Endodermal cell (in vitro differentiated cells): ENCODE data around the gene SHC2. TPM values are rescaled to one million over a fixed set of nuclear protein-coding genes. Genes with fewer than 3 reads are reported as not detected.
"Not testable (repeated sequence)": the region's sequence is repeated elsewhere in the genome, so short reads cannot be mapped to it uniquely, and the experiment has no call there.

Experiments
- DNase-seq: peaks from one replicate; pipeline ENCODE4 v3.0.0-alpha.2; 2017
- H3K27ac ChIP-seq: 2 replicates; pipeline ENCODE4 v1.5.1; 2013; ENCODE audit warnings: mild to moderate bottlenecking, low read depth, low read length, moderate library complexity
- H3K27me3 ChIP-seq: 2 replicates; pipeline ENCODE4 v1.6.1; 2013; ENCODE audit warnings: mild to moderate bottlenecking, low read length, moderate library complexity; ENCODE audit not compliant: insufficient read depth, control insufficient read depth, poor library complexity, severe bottlenecking
- H3K36me3 ChIP-seq: 2 replicates; pipeline ENCODE4 v1.7.0; 2013; ENCODE audit warnings: mild to moderate bottlenecking, low read length, moderate library complexity; ENCODE audit not compliant: control insufficient read depth, insufficient read depth
- H3K4me1 ChIP-seq: one replicate; pipeline ENCODE4 v1.7.0; 2013; ENCODE audit warnings: low read length; ENCODE audit not compliant: control insufficient read depth, insufficient read depth
- H3K4me3 ChIP-seq: 2 replicates; pipeline ENCODE4 v1.5.1; 2013; ENCODE audit warnings: mild to moderate bottlenecking, low read length, moderate library complexity
- H3K9ac ChIP-seq: 2 replicates; pipeline ENCODE4 v1.6.1; 2013; ENCODE audit warnings: mild to moderate bottlenecking, low read length, moderate library complexity; ENCODE audit not compliant: poor library complexity, severe bottlenecking; ENCODE audit errors: extremely low read depth
- H3K9me3 ChIP-seq: 2 replicates; pipeline ENCODE4 v1.6.1; 2013; ENCODE audit warnings: mild to moderate bottlenecking, low read length, moderate library complexity; ENCODE audit not compliant: control insufficient read depth
- H3K27ac Mint-ChIP-seq: 2 replicates; pipeline ENCODE4 v1.8.0; 2020; ENCODE audit warnings: mixed read lengths
- H3K27me3 Mint-ChIP-seq: 2 replicates; pipeline ENCODE4 v1.8.0; 2021; ENCODE audit warnings: mild to moderate bottlenecking, mixed read lengths; ENCODE audit not compliant: insufficient read depth
- H3K36me3 Mint-ChIP-seq: 2 replicates; pipeline ENCODE4 v1.8.0; 2020; ENCODE audit warnings: low read depth, mixed read lengths
- H3K4me1 Mint-ChIP-seq: 2 replicates; pipeline ENCODE4 v1.8.0; 2020; ENCODE audit warnings: mixed read lengths
- H3K4me3 Mint-ChIP-seq: 2 replicates; pipeline ENCODE4 v1.8.0; 2020; ENCODE audit warnings: mild to moderate bottlenecking, moderate library complexity, mixed read lengths
- H3K9me3 Mint-ChIP-seq: 2 replicates; pipeline ENCODE4 v1.8.0; 2020; ENCODE audit warnings: mild to moderate bottlenecking, mixed read lengths
- WGBS, 2 experiments: methylation state at CpG; one replicate each; pipeline versions ENCODE4 v1.1.5 to v1.1.7; 2013; ENCODE audit warnings: missing lambda C conversion rate in 2 of 2, mixed read lengths in 1 of 2; ENCODE audit not compliant: insufficient coverage in 1 of 2, insufficient read length in 1 of 2; 5-methylcytosine and 5-hydroxymethylcytosine counted together
- total RNA-seq, 2 donors: library from RNA; stranded (reverse); fragmentation: NEBNext Ultra II Directional in 1 of 2; extraction: Animal tissue kit (Norgen Biotek cat#: 25700) in 1 of 2; gene quantifications; 2 replicates in 1 of 2; 3 replicates in 1 of 2; pipeline ENCODE4 v1.2.1, GENCODE V29; 2021
- TF ChIP-seq, protein P1 (sequence below): fragments of 200-600 bp; sonication (generic); conservative IDR thresholded peaks from 2 replicates; pipeline ENCODE4 v1.5.0; 2021; ENCODE audit warnings: antibody characterized with exemption, mild to moderate bottlenecking

Gene SHC2
- total RNA-seq, 2 donors from 2014 or later = 56.5 to 93.0 TPM

DNA sequence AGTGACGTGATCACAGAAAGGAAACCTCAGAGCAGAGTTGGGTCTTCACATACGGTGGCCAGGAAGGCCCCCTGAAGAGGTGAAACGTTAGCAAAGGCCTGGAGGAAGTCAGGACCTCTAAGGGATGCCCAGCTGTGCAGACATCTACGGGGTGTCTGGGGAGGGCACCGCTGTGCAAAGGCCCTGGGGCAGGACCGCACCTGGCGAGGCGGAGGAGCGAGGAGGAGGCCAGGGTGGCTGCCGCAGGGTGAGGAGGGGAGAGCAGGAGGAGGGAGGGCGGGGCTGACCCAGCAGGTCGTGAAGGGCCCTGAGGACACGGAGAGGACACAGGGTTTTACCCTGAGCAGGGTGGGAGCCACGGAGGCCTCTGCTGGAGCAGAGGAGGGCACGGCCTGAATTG lies 23.7 kb upstream of the SHC2 start:
- H3K4me1 ChIP-seq = no peaks in the 10 kb centered on the region
- no peaks in the 10 kb centered on the region for H3K36me3 Mint-ChIP-seq
- H3K27ac ChIP-seq = no peak overlapping the region
- H3K27me3 ChIP-seq = no peaks in the 10 kb centered on the region
- H3K4me3 ChIP-seq = no peak overlapping the region
- H3K27ac Mint-ChIP-seq = no peak overlapping the region
- DNase-seq = no peak
- H3K9me3 ChIP-seq = peaks cover 15% of the 10 kb centered on the region
- peaks cover 7% of the 10 kb centered on the region for H3K4me1 Mint-ChIP-seq
- H3K9me3 Mint-ChIP-seq = peaks cover 18% of the 10 kb centered on the region
- 75 to 80% methylated on average over 7 to 15 of the region's 15 CpGs for WGBS, 2 experiments
- H3K36me3 ChIP-seq = no peaks in the 10 kb centered on the region
- no peak overlapping the region for H3K9ac ChIP-seq
- H3K4me3 Mint-ChIP-seq = no peak overlapping the region
- TF ChIP-seq, protein P1, sequence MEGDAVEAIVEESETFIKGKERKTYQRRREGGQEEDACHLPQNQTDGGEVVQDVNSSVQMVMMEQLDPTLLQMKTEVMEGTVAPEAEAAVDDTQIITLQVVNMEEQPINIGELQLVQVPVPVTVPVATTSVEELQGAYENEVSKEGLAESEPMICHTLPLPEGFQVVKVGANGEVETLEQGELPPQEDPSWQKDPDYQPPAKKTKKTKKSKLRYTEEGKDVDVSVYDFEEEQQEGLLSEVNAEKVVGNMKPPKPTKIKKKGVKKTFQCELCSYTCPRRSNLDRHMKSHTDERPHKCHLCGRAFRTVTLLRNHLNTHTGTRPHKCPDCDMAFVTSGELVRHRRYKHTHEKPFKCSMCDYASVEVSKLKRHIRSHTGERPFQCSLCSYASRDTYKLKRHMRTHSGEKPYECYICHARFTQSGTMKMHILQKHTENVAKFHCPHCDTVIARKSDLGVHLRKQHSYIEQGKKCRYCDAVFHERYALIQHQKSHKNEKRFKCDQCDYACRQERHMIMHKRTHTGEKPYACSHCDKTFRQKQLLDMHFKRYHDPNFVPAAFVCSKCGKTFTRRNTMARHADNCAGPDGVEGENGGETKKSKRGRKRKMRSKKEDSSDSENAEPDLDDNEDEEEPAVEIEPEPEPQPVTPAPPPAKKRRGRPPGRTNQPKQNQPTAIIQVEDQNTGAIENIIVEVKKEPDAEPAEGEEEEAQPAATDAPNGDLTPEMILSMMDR = no peak
- peaks cover 24% of the 10 kb centered on the region for H3K27me3 Mint-ChIP-seq

DNA sequence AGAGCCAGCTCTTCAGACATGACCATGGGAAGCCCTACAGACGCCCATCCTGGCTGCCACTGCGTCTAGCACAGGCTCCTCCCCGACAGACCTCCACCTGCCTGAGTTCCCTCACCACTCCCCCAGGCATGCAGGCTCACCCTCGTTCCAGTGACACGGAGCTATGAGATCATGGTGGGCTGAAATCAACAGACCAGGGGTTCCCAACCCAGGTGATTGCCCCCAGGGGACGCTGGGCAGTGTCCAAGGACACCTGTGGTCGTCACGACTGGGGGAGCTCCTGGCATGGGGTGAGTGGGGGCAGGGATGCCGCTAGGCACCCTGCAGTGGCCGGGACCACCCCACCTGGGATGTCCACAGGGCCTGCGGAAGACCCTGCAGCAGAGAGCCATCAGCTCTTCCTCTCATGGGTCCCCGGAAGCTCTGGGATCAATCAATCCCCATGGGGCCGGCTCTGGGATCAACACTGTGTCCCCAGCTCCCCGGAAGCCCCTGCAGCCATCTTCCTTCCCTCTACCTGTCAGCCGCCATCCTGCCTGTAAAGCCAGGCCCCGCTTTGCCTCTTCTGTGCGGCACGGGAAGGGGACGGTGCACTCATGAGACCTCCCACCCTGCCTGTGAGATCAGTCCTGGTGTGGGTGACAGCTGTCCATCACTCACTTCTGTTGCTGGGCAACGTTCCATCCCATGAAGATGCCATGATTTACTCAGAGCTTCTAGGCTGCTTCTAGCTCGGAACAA lies 22.7 kb upstream of the SHC2 start:
- Histone ChIP-seq H3K4me3 (no peak overlapping the region), H3K9me3 (peaks cover 15% of the 10 kb centered on the region), H3K27me3 (no peaks in the 10 kb centered on the region), H3K36me3 (no peaks in the 10 kb centered on the region), H3K4me1 (no peaks in the 10 kb centered on the region), H3K9ac (no peak overlapping the region), H3K27ac (no peak overlapping the region)
- no peak for DNase-seq
- peaks cover 7% of the 10 kb centered on the region for H3K4me1 Mint-ChIP-seq
- no peaks in the 10 kb centered on the region for H3K36me3 Mint-ChIP-seq
- 80% methylated on average over 17 to 21 of the region's 21 CpGs for WGBS, 2 experiments
- TF ChIP-seq, protein P1 = no peak
- H3K4me3 Mint-ChIP-seq = no peak overlapping the region
- H3K27ac Mint-ChIP-seq = no peak overlapping the region
- peaks cover 24% of the 10 kb centered on the region for H3K27me3 Mint-ChIP-seq
- H3K9me3 Mint-ChIP-seq = peaks cover 18% of the 10 kb centered on the region

DNA sequence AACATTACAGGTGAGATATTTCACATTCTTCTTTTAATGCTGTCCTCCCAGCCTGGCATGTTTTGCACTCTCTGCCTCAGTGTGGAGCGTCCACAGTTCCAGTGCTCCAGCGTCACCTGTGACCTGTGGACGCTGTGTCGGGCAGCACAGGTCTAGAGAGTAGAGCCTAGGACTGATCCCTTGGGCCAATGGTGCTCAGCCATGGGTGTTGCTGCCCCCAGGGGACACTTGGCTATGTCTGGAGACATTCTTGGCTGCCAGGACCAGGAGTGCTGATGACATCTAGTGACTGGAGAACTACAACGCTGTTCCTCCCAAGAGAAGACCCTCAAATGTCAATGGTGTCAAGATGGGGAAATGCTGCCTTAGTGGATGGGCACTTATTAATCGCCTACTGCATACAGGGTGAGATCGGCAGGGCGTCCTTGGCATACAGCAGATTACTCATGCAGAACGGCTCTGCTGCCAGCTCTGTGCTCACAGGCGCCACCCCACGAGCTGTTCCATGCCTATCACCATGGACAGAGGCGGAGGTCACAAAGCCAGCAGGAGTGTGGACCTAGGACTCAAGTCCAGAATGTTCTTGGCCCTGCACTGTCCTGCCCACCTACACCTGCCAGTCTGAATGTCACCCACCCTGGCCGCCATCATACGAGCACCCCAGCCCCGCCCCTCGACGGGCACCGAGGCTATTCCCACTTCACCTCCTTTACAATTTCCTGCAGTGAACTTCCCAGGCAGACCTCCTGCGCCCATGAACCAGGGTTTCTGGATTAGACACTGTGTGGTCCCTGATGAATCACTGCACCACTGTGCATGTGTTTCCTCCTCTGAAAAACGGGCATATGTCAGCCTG lies 21.6 kb upstream of the SHC2 start:
- Mint-ChIP-seq H3K36me3 (no peaks in the 10 kb centered on the region), H3K4me3 (no peak overlapping the region), H3K27ac (no peak overlapping the region), H3K27me3 (peaks cover 24% of the 10 kb centered on the region), H3K9me3 (peaks cover 18% of the 10 kb centered on the region), H3K4me1 (peaks cover 7% of the 10 kb centered on the region)
- no peaks in the 10 kb centered on the region for H3K27me3 ChIP-seq
- TF ChIP-seq, protein P1 = peak; percentile 59
- DNase-seq = peak; percentile 77
- H3K36me3 ChIP-seq = no peaks in the 10 kb centered on the region
- H3K27ac ChIP-seq = no peak overlapping the region
- peaks cover 15% of the 10 kb centered on the region for H3K9me3 ChIP-seq
- WGBS, 2 experiments = 60 to 69% methylated on average over 17 to 20 of the region's 20 CpGs
- no peak overlapping the region for H3K4me3 ChIP-seq
- no peak overlapping the region for H3K9ac ChIP-seq
- H3K4me1 ChIP-seq = no peaks in the 10 kb centered on the region

DNA sequence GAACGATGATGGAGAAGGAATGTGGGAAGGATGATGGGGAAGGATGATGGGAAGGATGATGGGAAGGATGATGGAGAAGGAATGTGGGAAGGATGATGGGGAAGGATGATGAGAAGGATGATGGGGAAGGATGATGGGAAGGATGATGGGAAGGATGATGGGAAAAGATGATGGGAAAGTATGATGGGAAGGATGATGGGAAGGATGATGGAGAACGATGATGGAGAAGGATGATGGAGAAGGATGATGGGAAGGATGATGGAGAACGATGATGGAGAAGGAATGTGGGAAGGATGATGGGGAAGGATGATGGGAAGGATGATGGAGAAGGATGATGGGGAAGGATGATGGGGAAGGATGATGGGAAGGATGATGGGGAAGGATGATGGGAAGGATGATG lies 20.3 kb upstream of the SHC2 start:
- not testable (repeated sequence) for H3K9ac ChIP-seq, H3K4me3 Mint-ChIP-seq, DNase-seq, H3K4me3 ChIP-seq, H3K27me3 ChIP-seq, H3K36me3 Mint-ChIP-seq, H3K27ac ChIP-seq, H3K4me1 Mint-ChIP-seq, H3K27ac Mint-ChIP-seq, H3K36me3 ChIP-seq, H3K4me1 ChIP-seq
- WGBS, 2 experiments = 89 to 95% methylated on average over 3 of the region's 3 CpGs
- peaks cover 15% of the 10 kb centered on the region for H3K9me3 ChIP-seq
- Mint-ChIP-seq H3K9me3 (peaks cover 18% of the 10 kb centered on the region), H3K27me3 (peaks cover 21% of the 10 kb centered on the region)
